ENCODE data around the gene AJM1.
"Not testable (repeated sequence)": the region's sequence is repeated elsewhere in the genome, so short reads cannot be mapped to it uniquely, and the experiment has no call there.

The AJM1 gene

DNA sequence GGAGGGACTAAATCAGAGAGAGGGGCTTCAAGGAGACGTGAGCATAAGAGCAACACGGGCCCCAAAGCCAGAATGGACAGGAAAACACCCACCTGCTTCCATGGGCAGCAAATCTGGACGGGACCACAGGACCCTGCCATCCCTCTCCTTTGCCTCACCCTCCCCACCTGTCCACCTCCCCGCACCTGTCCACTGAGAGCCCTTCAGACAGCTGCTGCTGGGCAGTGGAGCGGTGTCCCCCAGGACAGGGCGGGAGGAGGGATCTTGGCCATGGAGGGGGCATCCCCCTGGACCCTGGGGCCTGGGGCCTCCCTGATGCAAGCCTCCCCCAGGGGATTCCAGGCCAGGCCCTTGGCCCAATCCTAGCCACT is 43.6 kb upstream of the AJM1 start:
- Histone ChIP-seq H3K4me1 (peaks cover 36% of the 10 kb centered on the region), H3K36me3 (no peaks in the 10 kb centered on the region), H3K27me3 (no peaks in the 10 kb centered on the region; the same call in 1 of the 2 replicates), H3K9me3 (no peaks in the 10 kb centered on the region), H3K4me3 (ENCODE audit: low read depth, low read length) (no peak overlapping the region)
- TF ChIP-seq CTCF (IDR thresholded peaks at IDR 0.05; ENCODE audit: low read depth, low read length): no peak
- no peak for DNase-seq

DNA sequence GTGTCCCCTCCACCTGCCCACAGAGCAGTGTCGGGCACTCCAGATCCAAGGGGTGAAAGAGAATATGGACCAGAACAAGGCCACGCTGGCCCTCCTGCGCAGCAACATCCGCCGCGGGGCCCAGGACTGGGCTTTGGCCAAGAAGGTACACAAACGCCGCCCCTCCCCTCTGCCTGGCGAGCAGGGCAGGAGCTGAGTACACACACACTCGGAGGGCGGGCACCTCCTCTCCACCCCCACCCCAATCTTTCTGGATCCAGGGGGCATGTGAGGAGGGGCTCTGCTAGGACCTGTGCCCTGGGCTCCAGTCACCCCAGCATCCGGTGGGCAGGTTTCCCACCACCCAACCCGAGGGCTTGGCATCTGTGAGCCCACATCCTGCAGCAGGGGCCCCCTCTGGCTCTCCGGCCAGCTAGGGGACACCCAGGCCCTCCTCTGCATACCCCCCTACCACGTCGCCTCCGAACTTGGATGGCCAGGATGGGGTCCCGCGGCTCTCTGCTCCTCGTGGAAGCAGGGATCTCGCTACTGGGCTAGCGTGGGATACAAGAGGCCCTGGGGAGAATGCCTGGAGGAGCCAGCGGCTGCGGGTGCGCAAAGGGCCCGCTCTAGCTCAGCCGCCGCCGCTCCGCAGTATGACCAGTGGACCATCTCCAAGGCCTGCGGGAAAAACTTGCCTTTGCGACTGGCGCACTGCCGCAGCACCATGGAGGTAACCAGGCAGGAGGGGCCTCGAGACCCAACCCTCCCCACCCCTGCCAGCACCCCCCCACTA is 43.0 kb upstream of the AJM1 start:
- H3K4me3 ChIP-seq (ENCODE audit: low read depth, low read length): peak overlapping the region; percentile 48
- H3K4me1 ChIP-seq: peaks cover 36% of the 10 kb centered on the region
- no peaks in the 10 kb centered on the region for H3K9me3 ChIP-seq
- no peak for TF ChIP-seq CTCF (IDR thresholded peaks at IDR 0.05; ENCODE audit: low read depth, low read length)
- no peaks in the 10 kb centered on the region for H3K36me3 ChIP-seq
- no peak for DNase-seq
- no peaks in the 10 kb centered on the region; the same call in 1 of the 2 replicates for H3K27me3 ChIP-seq

DNA sequence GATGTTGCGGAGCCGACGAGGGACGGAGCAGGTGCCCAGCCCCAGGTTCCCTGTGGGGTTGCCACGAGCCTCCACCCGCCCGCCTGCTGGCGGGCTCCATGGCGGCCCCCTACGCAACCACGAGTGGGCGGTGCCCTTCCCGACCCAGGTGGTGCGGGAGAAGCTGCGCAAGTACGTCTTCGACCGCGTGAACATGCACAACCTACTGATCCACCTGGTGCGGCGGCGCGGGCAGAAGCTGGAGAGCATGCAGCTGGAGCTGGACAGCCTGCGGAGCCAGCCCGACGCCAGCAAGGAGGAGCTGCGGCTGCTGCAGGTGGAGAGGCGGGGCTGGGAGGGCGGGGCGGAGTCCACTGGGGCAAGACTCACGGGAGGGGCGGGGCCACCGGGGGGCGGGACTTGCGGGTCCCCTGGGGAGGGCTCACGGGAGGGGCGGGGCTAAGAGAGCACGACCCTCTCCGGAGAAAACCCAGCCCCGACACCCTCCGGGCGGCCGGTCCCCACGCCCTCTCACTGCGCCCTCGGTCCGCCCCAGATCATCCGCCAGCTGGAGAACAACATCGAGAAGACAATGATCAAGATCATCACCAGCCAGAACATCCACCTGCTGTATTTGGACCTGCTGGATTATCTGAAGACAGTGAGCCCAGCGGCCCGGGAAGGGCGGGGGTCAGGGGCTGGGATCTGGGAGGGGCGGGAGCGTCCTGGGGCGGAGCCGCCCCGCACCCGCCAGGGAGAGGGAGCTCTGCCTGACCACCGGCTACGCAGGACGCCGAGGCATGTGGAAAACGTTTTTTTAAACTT is 42.2 kb upstream of the AJM1 start:
- H3K4me1 ChIP-seq: peaks cover 36% of the 10 kb centered on the region
- no peak for TF ChIP-seq CTCF (IDR thresholded peaks at IDR 0.05; ENCODE audit: low read depth, low read length)
- no peaks in the 10 kb centered on the region for H3K9me3 ChIP-seq
- peak; percentile 92 for DNase-seq
- H3K4me3 ChIP-seq (ENCODE audit: low read depth, low read length): peak overlapping the region; percentile 53
- no peaks in the 10 kb centered on the region for H3K36me3 ChIP-seq
- no peaks in the 10 kb centered on the region; the same call in 1 of the 2 replicates for H3K27me3 ChIP-seq

DNA sequence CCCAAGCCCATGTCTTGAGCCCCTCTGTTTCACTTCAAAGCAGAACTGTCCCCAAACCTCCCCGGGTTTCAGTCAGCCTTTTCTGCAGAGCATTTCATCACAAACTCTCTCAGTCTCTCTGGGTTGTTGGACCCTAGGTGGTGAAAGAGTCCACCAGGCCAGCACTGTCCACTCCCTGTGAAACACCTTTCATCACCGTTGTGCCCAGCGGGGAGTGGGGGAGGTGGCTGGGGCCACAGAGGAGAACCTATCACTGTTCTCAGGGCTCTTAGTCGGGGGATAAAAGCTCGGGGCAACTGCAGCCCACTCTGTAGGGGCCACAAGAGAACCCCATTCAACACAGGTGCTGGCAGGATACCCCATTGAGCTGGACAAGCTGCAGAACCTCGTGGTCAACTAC is 40.0 kb upstream of the AJM1 start:
- Histone ChIP-seq H3K4me1 (peaks cover 17% of the 10 kb centered on the region), H3K4me3 (ENCODE audit: low read depth, low read length) (no peak overlapping the region), H3K27me3 (no peaks in the 10 kb centered on the region), H3K36me3 (no peaks in the 10 kb centered on the region), H3K9me3 (no peaks in the 10 kb centered on the region)
- DNase-seq: no peak
- TF ChIP-seq CTCF (IDR thresholded peaks at IDR 0.05; ENCODE audit: low read depth, low read length): no peak

DNA sequence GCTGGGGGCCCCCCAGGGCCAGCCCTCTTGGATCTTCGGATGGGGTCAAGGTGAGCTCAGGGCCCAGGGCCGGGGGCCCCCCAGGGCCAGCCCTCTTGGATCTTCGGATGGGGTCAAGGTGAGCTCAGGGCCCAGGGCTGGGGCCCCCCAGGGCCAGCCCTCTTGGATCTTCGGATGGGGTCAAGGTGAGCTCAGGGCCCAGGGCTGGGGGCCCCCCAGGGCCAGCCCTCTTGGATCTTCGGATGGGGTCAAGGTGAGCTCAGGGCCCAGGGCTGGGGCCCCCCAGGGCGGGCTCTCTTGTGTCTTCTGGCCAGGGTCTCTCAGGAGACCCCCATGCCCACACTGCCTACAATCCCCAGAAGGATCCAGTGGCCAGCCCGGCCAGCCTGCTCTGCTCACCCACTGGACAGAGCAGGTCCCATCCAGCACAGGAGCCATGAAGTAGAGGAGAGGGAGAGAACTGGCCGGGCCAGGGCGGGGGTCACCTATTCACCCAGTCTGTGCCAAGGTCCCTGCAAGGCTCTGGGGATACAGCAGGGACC is 39.2 kb upstream of the AJM1 start:
- H3K4me3 ChIP-seq (ENCODE audit: low read depth, low read length); H3K27me3 ChIP-seq; DNase-seq; H3K9me3 ChIP-seq; H3K36me3 ChIP-seq: not testable (repeated sequence)
- peaks cover 12% of the 10 kb centered on the region for H3K4me1 ChIP-seq

GRCh38 chr9:136803551-136804508 is 38.4 kb upstream of the AJM1 start:
- no peak for TF ChIP-seq CTCF (IDR thresholded peaks at IDR 0.05; ENCODE audit: low read depth, low read length)
- H3K4me1 ChIP-seq: peaks cover 12% of the 10 kb centered on the region
- peaks cover 3% of the 10 kb centered on the region for H3K36me3 ChIP-seq
- H3K9me3 ChIP-seq: no peaks in the 10 kb centered on the region
- no peak overlapping the region for H3K4me3 ChIP-seq (ENCODE audit: low read depth, low read length)
- no peaks in the 10 kb centered on the region for H3K27me3 ChIP-seq
- no peak for DNase-seq
